ENCODE results near the gene TIMMDC1.

DNA sequence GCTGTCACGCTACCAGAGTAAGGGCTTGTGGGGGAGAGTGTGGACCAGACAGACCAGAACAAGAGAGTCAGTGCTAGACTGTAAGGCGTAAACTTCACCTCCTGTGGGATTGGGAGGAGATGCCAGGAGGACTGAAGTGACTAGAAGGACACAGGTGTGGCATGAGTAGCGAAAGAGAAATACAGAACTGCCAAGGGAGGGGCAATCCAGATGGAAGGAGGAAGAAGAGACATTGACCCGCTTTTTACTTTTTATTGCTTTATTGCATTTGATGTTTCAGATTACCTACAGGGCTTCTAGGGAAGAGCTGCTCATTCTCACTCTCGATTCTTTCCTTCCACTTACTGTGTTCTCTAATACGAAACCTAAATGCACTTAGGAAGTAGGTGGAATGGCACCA lies 27.5 kb upstream of the TIMMDC1 start:
- no peak for TF ChIP-seq EZH2 (IDR thresholded peaks at IDR 0.05; ENCODE audit: insufficient read depth, poor library complexity, severe bottlenecking)
- no peak for TF ChIP-seq EZH2phosphoT487 (IDR thresholded peaks at IDR 0.05; ENCODE audit: insufficient read depth, low read depth)

All from GM23248 (cell line).